GM23248 (cell line): ENCODE data around the gene FANCG. TPM values are rescaled to one million over a fixed set of nuclear protein-coding genes. Genes with fewer than 3 reads are reported as not detected.

ENCODE experiments used
- DNase-seq: peaks from one replicate; pipeline ENCODE4 v3.0.0-alpha.2; 2015
- H2AFZ ChIP-seq: fragments of 200-600 bp; sonication (generic); 2 replicates; pipeline ENCODE4 v1.6.1; 2016; ENCODE audit warnings: antibody characterized with exemption
- H3F3A ChIP-seq: fragments of 200-600 bp; sonication (generic); 2 replicates; pipeline ENCODE4 v1.6.1; 2016; ENCODE audit warnings: mild to moderate bottlenecking, antibody characterized with exemption, mixed run types; ENCODE audit not compliant: insufficient read depth
- H3K27ac ChIP-seq: fragments of 200-600 bp; sonication (generic); 2 replicates; pipeline ENCODE4 v1.5.1; 2016; ENCODE audit warnings: mild to moderate bottlenecking
- H3K27me3 ChIP-seq: fragments of 200-600 bp; sonication (generic); replicated peaks from 2 replicates; pipeline ENCODE4 v1.6.1; 2016; ENCODE audit warnings: mild to moderate bottlenecking; ENCODE audit not compliant: insufficient read depth
- H3K36me3 ChIP-seq: fragments of 200-600 bp; sonication (generic); 2 replicates; pipeline ENCODE4 v1.6.1; 2016; ENCODE audit warnings: low read depth, mild to moderate bottlenecking
- H3K4me1 ChIP-seq: fragments of 200-600 bp; sonication (generic); 2 replicates; pipeline ENCODE4 v1.6.1; 2016; ENCODE audit warnings: mild to moderate bottlenecking; ENCODE audit not compliant: insufficient read depth
- H3K4me2 ChIP-seq: fragments of 200-600 bp; sonication (generic); one replicate; pipeline ENCODE4 v1.6.1; 2016; ENCODE audit warnings: mild to moderate bottlenecking; ENCODE audit not compliant: unreplicated experiment
- H3K4me3 ChIP-seq: fragments of 200-600 bp; sonication (generic); 2 replicates; pipeline ENCODE4 v1.5.1; 2016; ENCODE audit warnings: mild to moderate bottlenecking
- H3K79me2 ChIP-seq: fragments of 200-600 bp; sonication (generic); 2 replicates; pipeline ENCODE4 v1.6.1; 2016; ENCODE audit warnings: mild to moderate bottlenecking; ENCODE audit not compliant: insufficient read depth
- H3K9ac ChIP-seq: fragments of 200-600 bp; sonication (generic); 2 replicates; pipeline ENCODE4 v1.6.1; 2016; ENCODE audit warnings: mild to moderate bottlenecking
- H3K9me2 ChIP-seq: fragments of 200-600 bp; sonication (generic); 2 replicates; pipeline ENCODE4 v1.6.1; 2016; ENCODE audit warnings: mixed run types, mild to moderate bottlenecking, moderate library complexity; ENCODE audit not compliant: insufficient read depth
- H3K9me3 ChIP-seq: fragments of 200-600 bp; sonication (generic); one replicate; pipeline ENCODE4 v1.6.1; 2017; ENCODE audit warnings: low read depth
- H4K20me1 ChIP-seq: fragments of 200-600 bp; sonication (generic); 2 replicates; pipeline ENCODE4 v1.6.0; 2016; ENCODE audit not compliant: insufficient read depth
- EZH2 ChIP-seq: fragments of 200-600 bp; sonication (generic); IDR thresholded peaks from 2 replicates; pipeline ENCODE4 v1.6.1; 2018; ENCODE audit warnings: antibody characterized with exemption, mild to moderate bottlenecking; ENCODE audit not compliant: insufficient read depth, poor library complexity, severe bottlenecking
- EZH2phosphoT487 ChIP-seq: fragments of 200-600 bp; sonication (generic); IDR thresholded peaks from 2 replicates; pipeline ENCODE4 v1.6.1; 2018; ENCODE audit warnings: antibody characterized with exemption, moderate library complexity, mild to moderate bottlenecking, low read depth; ENCODE audit not compliant: insufficient read depth
- WGBS, 2 experiments: methylation state at CpG; one replicate each; pipeline ENCODE4 v1.1.6; 2015 to 2017; ENCODE audit warnings: low lambda C conversion rate in 2 of 2, low coverage in 1 of 2; ENCODE audit errors: missing lambda C conversion rate in 2 of 2; 5-methylcytosine and 5-hydroxymethylcytosine counted together
- in situ Hi-C: fragments of 300-500 bp; cut with MboI; formaldehyde crosslinking; loops from 2 replicates; pipeline ENCODE4 v1.15.0; 2020
- polyA plus RNA-seq: library from polyadenylated mRNA; unstranded; fragments of >200 nt; fragmentation: Nextera tagmentation; extraction: Ambion mirVana; gene quantifications from 2 replicates; pipeline ENCODE4 v1.2.1, GENCODE V29; 2016
- total RNA-seq: library from RNA; depleted of rRNA; stranded (reverse); fragments of >200 nt; shearing (Covaris generic); gene quantifications from 2 replicates; pipeline ENCODE4 v1.2.3, GENCODE V29; 2014

FANCG gene
- total and polyA plus RNA-seq, 2 experiments from 2014 or later: 15.3 to 20.0 TPM

GRCh38 chr9:35056571-35057270 is 23.0 kb downstream of the FANCG start:
- Histone ChIP-seq H3K36me3 (peaks cover 82% of the 10 kb centered on the region), H3F3A (peaks cover 68% of the 10 kb centered on the region), H3K4me3 (no peak overlapping the region), H3K27me3 (no peaks in the 10 kb centered on the region), H3K4me2 (no peak overlapping the region), H3K9me3 (no peaks in the 10 kb centered on the region), H3K9me2 (no peaks in the 10 kb centered on the region), H3K27ac (no peak overlapping the region), H3K79me2 (peaks cover 61% of the 10 kb centered on the region), H2AFZ (no peak overlapping the region), H3K4me1 (no peaks in the 10 kb centered on the region), H3K9ac (no peak overlapping the region), H4K20me1 (no peaks in the 10 kb centered on the region; the same call in 1 of the 2 replicates)
- TF ChIP-seq EZH2phosphoT487: no peak
- 93 to 95% methylated on average over 9 of the region's 9 CpGs for WGBS, 2 experiments
- no peak for DNase-seq
- in situ Hi-C loops: no loop called here

GRCh38 chr9:35054871-35055644 is 24.7 kb downstream of the FANCG start:
- no peaks in the 10 kb centered on the region for H3K4me1 ChIP-seq
- H3K4me2 ChIP-seq: no peak overlapping the region
- in situ Hi-C loops: no loop called here
- no peak overlapping the region for H3K9ac ChIP-seq
- 93% methylated on average over 14 of the region's 14 CpGs for WGBS, 2 experiments
- DNase-seq: no peak
- H3K9me3 ChIP-seq: no peaks in the 10 kb centered on the region
- no peaks in the 10 kb centered on the region for H3K27me3 ChIP-seq
- no peak overlapping the region for H2AFZ ChIP-seq
- H3K79me2 ChIP-seq: peaks cover 48% of the 10 kb centered on the region
- peaks cover 75% of the 10 kb centered on the region for H3K36me3 ChIP-seq
- H3K9me2 ChIP-seq: no peaks in the 10 kb centered on the region
- H3F3A ChIP-seq: peaks cover 56% of the 10 kb centered on the region
- H4K20me1 ChIP-seq: no peaks in the 10 kb centered on the region
- no peak overlapping the region for H3K27ac ChIP-seq
- no peak overlapping the region for H3K4me3 ChIP-seq
- no peak for TF ChIP-seq EZH2
- no peak for TF ChIP-seq EZH2phosphoT487

- H3K36me3 ChIP-seq: peaks cover 68% of the 10 kb centered on the region
- WGBS, 2 experiments: 83% methylated on average over 5 of the region's 5 CpGs
- no peak overlapping the region for H3K27ac ChIP-seq
- H3K4me1 ChIP-seq: no peaks in the 10 kb centered on the region
- no peak overlapping the region for H3K9ac ChIP-seq
- H2AFZ ChIP-seq: no peak overlapping the region
- peaks cover 41% of the 10 kb centered on the region for H3K79me2 ChIP-seq
- no peak for DNase-seq
- peaks cover 52% of the 10 kb centered on the region for H3F3A ChIP-seq
- no peak overlapping the region for H3K4me3 ChIP-seq
- H3K9me2 ChIP-seq: no peaks in the 10 kb centered on the region
- H4K20me1 ChIP-seq: no peaks in the 10 kb centered on the region
- in situ Hi-C loops: no loop called here
- no peak for TF ChIP-seq EZH2
- no peak for TF ChIP-seq EZH2phosphoT487
- H3K4me2 ChIP-seq: no peak overlapping the region
- no peaks in the 10 kb centered on the region for H3K9me3 ChIP-seq
- H3K27me3 ChIP-seq: no peaks in the 10 kb centered on the region
Observed at GRCh38 chr9:35054185-35054835, 25.4 kb downstream of the FANCG start.

GRCh38 chr9:35051069-35051967 is 28.4 kb downstream of the FANCG start:
- Histone ChIP-seq H3K36me3 (peaks cover 46% of the 10 kb centered on the region), H3K4me2 (no peak overlapping the region), H3K9ac (no peak overlapping the region), H3K9me3 (no peaks in the 10 kb centered on the region), H3K27ac (no peak overlapping the region), H3K4me1 (no peaks in the 10 kb centered on the region), H3K79me2 (peaks cover 16% of the 10 kb centered on the region; the same call in 1 of the 2 replicates), H4K20me1 (no peaks in the 10 kb centered on the region), H3F3A (peaks cover 51% of the 10 kb centered on the region), H3K4me3 (no peak overlapping the region), H3K27me3 (no peaks in the 10 kb centered on the region), H2AFZ (no peak overlapping the region), H3K9me2 (no peaks in the 10 kb centered on the region)
- DNase-seq: peak; percentile 69
- in situ Hi-C loops: no loop called here
- 77% methylated on average over 6 to 7 of the region's 7 CpGs for WGBS, 2 experiments
- TF ChIP-seq EZH2: no peak
- no peak for TF ChIP-seq EZH2phosphoT487
